GM18508 (cell line): ENCODE data around the gene KRTAP10-1.
"Not testable (repeated sequence)": the region's sequence is repeated elsewhere in the genome, so short reads cannot be mapped to it uniquely, and the experiment has no call there.

Source experiments
- ATAC-seq: cut with Tn5 transposase; IDR thresholded peaks from one replicate; pipeline ENCODE4 v1.9.1; 2021; ENCODE audit warnings: moderate number of reproducible peaks; ENCODE audit not compliant: insufficient read depth, unreplicated experiment

KRTAP10-1 gene

DNA sequence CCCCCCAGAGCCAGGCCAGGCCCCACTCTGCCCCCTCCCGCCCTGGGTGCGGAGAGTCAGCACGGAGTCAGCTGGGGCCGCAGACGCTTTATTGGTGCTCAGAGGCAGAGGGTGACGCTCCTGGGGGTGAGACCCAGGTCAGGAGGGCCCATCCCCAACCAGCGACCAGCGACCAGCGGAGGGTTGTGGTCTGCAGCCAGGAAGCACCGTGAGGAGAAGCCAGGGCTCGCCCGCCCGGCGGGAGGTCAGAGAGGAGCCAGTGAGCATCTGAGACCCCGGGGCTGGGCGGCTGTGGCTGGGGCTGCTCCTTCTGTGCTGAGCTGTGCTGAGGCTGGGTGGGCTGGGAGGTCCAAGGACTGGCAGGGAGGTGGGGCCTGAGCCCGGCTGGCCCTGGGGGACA lies 10.3 kb upstream of the KRTAP10-1 start:
- ATAC-seq = not testable (repeated sequence)

DNA sequence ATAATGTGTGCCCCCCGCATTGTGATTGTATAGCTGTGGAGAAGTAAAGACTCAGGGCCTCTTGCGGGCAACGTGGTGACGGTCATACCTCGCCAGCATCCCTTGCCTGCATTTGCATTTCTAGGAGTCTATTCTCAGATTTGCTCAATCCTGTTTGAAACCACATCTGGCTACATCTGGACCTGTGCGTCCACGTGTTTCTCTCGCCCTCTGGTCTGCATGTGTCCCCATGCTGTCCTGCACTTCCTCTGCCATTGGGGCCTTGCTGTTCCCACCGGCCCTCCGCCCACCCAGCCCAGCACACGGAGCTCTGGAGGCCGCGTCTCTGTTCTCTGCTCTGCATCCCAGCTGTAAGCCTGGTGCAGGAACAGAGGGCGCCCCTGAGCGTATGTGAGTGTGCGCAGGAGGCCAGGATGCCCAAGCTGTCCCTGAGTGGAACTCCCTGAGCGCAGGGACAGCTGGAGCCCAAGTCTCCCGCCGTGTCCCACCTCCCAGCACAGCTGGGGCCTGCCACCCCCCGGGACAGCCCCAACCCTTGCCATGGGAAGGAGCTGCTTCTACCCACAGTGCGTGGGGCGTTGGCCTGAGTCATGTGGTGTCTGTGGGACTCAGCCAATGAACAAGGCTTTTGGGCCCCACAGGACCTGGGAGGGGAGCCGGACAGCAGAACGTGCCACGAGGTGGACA lies 9.7 kb upstream of the KRTAP10-1 start:
- no peak for ATAC-seq

DNA sequence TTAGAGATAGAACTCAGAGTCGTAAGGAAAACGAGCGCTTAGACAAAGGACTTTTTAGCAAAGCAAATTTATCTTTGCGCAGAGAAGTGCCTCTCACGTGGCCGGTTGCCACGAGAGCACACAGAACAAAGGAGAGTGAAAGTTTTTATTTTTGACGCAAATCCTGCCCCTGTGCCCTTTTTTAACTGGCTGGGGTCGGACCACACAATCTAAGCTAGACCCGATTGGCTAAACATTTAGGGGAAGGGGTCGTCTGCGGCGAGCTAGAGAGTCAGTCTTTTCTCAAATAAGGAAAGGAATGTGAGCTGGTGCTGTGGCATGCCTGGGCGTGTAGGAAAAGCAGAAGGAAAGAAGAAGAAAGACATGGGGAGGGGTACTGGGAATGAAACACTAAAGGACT lies 8.9 kb upstream of the KRTAP10-1 start:
- no peak for ATAC-seq

DNA sequence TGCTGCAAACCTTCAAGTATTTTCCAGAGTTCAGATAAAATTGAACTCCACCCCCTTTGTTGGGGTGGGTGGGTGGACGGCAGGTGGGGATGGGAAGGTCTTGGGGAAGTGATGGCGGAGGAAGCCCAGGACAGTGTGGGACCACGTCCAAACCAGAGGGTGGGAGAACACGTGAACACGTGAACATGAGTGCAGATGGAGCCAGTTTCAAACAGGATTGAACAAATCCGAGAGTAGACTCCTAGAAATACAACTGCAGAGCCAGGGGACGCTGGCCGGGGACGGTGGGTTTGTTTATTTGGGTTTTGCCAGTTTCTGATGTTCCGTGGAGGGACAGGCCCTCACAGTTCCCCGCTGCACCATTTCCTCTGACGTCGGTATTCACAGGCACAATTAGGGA lies 8.4 kb upstream of the KRTAP10-1 start:
- ATAC-seq = no peak

DNA sequence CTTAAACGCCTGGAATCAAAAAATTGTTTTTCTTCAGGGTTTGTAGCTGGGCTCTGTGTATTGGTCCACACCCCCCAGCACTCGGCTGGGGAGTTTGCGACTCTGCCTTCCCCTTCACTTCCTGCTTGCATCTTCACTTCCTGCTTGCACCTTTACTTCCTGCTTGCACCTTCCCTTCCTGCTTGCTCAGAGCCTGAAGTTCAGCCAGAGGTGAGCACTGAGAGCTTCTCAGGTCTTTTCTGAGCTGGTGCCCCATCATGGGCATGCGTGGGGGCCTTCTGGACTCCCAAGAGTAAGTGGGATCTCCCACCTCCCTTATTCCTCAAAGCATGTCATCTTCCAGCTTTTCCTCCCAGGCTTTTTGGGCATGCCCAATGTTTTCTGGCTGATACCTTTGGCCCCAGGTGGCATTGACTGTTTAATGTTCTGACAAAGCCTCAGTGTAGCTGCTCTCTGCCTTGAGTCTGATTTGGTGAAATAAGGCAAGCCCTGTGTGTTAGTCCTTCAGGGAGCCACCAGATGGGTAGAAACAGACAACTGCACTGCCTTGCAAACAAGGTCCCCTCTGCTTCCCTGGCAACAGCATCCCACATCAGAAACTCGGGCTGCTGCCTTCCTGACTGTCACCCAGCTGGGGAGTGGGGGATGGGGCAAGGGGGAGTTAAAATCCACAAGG lies 7.8 kb upstream of the KRTAP10-1 start:
- ATAC-seq = no peak

DNA sequence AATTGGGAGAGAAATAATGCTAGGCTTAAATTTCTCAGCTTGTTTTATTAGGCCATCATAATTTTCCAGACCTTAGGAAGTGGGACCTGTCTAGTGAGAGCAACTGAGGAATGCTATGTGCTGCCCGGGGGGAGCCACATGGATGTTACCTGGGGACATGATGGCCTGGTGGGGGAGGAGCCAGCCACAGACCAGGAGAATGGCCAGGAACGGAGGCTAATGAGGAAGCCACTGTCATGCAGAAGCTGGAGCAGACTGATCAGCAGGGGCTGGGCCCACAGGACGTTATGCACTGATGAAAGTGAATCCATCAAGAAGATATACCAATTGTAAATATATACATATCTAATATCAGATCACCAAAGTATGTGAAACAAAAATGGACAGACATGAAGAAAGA lies 4.6 kb upstream of the KRTAP10-1 start:
- no peak for ATAC-seq

DNA sequence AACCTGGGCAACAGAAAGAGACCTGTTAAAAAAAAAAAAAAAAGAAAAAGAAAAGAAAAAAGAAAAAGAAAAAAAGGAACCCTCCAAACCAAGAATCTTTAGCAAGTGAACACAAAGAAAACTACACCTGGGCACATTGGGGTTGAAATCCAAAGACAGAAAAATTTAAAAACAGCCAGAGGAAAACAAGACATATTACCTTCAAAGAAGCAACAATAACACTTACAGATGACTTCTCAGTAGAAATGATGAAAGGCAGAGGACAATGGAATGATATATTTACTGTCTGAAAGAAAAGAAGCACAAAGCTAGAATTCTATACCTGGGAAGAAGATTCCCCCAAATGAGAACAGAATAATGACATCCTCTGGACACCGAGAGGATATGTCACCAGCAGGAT lies 2.7 kb upstream of the KRTAP10-1 start:
- no peak for ATAC-seq

DNA sequence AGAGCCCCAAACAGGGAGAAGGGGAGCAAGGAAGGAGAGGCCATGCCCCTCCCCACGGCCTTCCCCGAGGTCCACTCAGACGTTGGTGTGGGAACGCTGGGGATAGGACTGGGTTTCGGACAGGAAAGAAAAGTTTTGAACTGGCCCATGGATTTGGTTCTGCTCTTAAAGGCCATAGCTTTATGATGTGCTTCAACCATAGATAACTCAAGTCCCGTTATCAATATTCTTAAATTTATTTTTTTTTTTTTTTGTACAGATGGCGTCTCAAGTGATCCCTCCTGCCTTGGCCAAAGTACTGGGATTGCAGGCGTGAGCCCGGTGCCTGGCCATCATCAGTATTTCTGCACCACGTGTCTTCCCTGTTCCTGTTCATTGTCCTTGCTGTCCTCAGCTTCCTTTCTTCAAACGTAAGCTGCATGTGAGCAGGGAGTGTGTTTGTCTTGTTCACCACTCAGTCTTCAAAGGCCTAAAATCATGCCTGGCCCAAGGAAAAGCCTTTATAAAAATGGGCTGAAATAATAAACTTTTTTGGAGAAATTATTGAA lies 820 bp upstream of the KRTAP10-1 start:
- ATAC-seq = no peak

DNA sequence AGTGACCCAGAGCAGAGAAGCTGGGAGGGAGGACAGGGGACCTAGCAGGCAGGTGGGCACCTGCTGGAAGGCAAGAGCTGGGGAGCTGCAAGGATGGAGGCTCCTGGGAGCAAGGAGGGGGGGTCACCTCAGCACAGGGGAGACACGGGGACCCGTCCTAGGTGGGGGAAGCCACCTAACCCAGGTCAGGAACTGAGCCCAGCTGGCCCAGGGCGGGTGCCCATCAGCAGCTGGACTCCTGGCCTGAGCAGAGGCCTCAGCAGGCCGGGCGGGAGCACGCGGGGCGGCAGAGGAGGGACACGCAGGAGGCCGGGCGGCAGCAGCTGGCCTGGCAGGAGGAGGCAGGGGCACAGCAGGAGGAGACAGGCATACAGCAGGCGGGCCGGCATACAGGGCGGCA lies 949 bp downstream of the KRTAP10-1 start:
- no peak for ATAC-seq

DNA sequence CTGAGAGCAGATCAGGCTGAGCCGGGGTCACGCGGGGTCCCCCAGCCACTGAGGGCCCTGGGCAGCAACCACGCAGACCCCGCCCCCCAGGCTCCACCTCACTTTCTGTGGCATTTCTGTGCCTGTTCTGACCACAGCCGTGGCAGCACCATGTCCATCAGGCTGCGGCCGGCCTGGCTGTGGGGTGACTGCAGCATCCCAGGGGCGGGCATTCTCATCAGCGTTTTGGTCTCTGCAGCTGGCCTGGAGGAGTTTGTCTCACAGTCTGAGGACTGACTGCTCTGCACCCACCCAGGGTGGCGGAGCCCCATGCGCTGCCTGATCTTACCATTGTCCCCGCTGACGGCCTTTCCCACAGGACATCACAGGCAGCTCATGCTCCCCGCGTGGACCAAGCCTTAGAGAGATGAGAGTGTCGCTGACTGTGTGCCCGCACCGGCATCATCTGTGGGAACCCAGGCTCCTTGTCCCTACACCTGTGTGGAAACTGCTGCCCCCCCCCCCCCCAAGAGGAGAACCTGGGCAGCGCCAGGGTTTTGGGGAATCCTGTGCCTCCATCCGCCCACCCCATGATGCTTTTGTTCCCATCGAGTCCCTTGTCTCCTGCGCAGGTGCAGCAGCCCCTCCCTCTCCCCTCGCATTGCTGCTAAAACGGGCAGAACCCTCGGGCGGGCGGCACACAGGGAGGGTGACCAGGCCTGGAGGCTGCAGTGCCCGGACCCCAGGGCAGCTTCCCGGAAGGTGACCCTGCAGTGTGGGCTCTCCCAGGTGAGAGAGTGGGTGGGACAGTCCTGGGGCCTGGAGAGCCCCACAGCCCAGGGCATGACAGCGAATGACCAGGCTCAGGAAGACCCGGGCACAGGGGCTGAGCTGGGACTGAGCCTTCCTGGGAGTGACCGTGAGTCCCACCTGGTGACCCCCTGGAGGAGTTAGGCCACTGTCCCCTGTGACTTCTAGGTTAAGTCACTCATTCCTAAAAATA lies 1.8 kb downstream of the KRTAP10-1 start:
- no peak for ATAC-seq

DNA sequence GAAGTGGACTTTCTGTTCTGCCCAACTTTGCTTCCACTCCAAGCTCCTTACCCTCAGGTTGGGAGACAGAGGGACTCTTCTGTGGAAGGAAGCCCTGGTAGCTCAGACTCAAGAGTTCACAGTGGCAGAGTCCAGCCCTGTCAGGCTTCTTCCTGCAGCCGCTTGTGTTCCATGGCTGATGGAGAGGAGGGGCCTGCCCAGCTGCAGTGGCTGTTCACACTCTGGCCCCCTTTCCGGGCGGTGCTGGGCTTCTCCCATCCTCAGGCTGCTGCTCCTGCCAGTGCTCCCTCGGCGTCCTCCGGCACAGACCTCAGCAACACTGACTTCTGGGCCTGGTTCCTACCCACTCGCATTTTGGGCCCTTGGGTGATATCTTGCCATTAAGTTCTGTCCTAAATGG lies 4.0 kb downstream of the KRTAP10-1 start:
- no peak for ATAC-seq

DNA sequence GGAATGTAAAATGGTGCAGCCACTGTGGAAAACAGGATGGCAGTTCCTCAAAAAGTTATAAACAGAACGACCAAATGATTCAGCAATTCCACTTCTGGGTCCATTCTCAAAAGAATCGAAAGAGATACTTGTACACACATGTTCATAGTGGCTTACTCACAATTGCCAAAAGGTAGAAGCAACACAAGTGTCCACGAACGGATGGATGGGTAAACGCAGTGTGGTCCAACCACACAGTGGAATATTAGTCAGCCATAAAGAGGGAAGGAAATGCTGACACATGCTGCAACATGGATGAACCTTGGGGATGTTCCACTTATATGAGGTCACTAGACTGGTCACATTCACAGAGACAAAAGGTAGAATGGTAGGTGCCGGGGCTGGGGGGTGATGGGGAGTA lies 5.3 kb downstream of the KRTAP10-1 start:
- ATAC-seq = no peak

DNA sequence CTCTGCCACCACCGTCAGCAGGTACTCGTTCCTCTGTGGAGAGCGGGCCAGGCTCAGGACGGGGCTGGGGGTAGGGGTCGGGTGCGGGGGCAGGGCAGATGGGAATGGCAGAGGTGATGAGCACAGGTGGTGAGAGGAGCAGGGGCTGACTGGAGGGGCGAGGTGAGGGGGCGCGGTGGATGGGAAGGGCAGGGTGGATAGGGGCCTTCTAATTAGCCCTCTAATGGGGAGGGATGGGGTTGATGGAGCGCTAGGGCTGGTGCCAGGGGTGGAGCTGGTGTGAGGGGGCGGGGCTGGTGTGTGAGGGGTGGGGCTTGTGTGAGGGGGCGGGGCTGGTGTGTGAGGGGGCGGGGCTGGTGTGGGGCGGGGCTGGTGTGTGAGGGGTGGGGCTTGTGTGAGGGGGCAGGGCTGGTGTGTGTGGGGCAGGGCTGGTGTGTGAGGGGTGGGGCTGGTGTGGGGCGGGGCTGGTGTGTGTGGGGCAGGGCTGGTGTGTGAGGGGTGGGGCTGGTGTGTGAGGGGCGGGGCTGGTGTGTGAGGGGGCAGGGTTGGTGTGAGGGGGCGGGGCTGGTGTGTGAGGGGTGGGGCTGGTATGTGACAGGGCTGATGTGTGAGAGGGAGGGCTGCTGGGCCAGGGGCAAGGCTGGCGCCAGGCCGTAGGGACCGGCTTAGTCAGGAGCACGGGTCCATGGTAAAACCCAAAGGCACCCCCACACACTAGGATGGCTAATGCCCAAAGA lies 5.9 kb downstream of the KRTAP10-1 start:
- no peak for ATAC-seq

DNA sequence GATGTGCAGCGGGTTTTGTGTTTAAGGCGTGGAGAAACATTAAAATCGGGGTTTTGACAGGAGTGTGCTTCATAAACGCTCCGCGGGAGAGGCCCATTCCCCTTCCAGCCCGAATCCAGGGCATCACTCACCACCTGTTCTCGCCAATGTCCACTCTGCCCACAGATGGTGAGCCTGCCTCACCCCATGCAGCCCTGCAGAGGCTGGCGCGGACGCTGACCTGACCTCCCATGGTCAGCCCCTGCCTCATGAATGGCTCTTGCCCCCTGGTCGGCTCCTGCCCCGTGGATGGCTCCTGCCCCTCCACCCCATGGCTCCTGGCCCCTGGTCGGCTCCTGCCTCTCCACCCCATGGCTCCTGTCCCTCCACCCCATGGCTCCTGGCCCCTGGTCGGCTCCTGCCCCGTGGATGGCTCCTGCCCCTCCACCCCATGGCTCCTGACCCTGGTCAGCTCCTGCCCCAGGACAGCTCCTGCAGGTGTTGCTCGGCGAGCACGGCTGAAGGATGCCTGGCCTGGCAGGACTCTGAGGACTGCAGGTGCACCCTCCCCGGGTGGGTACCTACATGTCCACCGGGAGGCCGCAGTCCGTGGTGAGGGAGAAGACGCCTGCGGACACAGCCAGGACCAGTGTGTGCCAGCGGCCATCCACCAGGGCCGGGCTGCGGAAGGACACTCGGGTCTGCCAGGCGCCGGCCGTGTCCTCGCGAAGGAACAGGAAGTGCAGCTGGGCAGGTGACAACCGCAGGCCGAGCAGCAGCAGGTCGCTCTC lies 6.7 kb downstream of the KRTAP10-1 start:
- no peak for ATAC-seq

DNA sequence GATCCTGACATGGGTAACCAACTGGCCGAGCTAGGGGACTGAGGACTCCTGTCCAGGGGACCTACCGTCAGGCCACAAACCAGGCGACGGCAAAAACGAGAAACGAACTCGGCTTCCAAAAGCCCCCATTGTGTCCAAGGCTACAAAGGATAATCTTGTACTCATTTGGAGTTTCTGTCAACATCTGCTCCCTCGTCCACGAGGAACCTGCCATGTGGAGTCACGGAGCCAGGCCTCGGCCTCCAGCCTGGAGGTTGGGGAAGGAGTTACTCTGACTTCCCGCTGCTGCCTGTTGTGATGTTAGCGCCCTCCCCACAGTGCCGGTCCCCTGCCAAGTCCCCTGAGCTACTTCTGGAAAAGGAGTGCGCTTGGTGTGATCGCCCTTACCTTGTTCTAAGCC lies 7.3 kb downstream of the KRTAP10-1 start:
- ATAC-seq = no peak

DNA sequence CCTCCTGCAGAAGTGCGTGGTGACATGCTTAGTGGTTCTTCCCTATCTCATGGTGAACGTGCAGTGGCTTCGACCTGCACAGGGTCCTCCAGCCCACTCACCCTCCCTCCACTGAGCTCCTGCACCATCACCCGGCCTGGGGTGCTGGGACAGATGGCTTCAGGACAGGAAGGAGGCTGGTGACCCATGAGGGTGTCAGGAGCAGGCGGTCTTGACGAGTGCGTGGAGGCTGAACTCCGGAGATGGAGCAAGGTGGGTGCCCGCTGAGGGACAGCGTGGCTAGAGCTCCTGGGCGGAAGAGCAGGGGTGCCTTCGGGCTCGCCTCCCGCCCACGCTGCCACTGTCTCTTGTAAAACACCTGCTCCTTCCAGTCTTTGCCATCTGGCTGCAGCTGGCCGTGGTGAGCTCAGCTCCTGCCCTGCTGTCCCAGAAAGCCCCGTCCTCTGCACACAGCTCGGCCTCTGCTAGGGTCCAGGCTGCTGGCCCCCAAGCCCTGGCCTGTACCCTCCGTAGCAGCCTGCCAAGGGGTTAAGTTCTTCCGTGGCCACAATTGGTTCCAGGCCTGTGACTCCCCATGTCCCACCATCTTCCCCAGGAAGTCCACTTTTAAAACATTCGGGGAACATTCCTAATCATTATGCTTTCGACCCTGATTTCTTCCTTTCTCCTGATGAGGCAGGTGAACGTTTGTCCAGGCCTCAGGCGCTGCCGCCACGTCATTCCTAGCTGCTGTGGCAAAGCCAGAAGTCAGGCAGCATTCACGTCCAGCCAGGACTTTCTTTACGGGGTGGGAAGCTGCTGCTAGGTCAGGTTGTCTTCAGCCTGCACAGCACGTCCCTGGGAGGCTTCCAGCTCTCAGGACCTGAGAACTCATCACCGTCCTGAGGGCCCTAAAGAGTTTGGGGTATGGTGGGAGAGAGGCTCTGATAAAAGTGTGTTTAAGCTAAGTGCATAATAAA lies 8.1 kb downstream of the KRTAP10-1 start:
- no peak for ATAC-seq

DNA sequence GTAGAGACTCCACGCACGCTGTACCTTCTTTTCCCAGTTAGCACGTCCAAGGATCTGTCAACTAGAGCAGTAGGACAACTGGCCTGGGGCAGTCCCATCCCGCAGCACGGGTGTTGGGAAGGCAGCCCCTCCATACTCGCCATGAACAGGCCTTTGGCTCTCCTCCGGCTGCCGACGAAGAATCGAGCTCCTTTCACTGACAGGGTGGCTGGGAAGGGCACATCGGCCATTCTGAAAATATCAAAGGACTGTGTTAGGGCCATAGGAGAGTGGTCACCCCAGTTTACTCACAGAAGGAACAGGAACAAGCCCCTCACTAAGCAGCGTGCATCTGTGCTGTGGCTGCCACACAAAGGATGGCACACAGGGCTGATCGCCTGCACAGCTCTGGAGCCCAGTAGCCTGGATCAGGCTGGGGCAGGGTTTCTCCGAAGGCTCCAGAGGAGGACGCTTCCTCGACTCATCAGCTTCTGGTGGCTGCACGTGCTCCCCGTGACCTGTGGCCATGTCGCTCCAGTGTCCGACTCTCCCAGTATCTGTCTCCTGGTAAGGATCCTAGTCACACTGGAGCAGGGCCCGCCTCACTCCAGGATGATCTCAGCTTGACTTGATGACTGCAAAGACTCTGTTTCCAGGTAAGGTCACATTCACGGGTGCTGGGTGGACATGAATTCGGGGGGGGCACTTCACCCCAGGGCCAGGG lies 8.9 kb downstream of the KRTAP10-1 start:
- no peak for ATAC-seq
